ENCODE measurements around the gene BHLHE23. TPM values are rescaled to one million over a fixed set of nuclear protein-coding genes. Genes with fewer than 3 reads are reported as not detected.

The BHLHE23 gene
- polyA plus RNA-seq, 1 experiment = not detected

GRCh38 chr20:62965363-62965771 lies 41.4 kb downstream of the BHLHE23 start:
- CTCF ChIA-PET = interaction anchor here (1.4 kb wide), 1 partner anchor 44 kb away, joined by 4 read pairs; no protein-coding TSS in a partner anchor
- no peak for DNase-seq (ENCODE audit: low read depth, low spot score)

DNA sequence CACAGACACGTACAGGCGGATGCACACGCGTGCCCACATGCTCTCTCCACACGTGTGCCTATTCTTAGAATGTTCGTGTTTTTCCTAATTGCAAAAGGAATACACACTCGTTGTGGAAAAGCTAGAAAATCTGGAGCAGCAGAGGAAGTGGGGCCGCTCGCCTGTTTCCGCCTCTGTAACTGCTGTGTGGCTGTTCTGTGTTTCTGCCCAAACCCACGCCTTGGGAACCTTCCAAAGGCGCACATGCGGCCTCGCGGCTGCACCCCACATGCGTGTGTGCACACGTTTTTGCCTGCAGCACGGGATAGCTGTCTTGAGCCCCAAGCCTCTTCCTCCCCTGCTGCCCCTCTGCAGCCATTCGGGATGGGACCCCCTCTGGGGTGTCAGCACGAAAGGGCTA lies 42.1 kb downstream of the BHLHE23 start:
- Histone ChIP-seq H3K9me3 (ENCODE audit: control insufficient read depth, insufficient read depth, low read length) (no peaks in the 10 kb centered on the region), H3K4me3 (ENCODE audit: low read depth, low read length) (no peak overlapping the region), H3K27me3 (ENCODE audit: control insufficient read depth, insufficient read depth, low read length) (peaks cover 10% of the 10 kb centered on the region), H3K27ac (ENCODE audit: low read depth, low read length) (no peak overlapping the region)
- ChIA-PET POLR2A (interaction anchor here (0.6 to 1.0 kb wide), 2 partner anchors 10 to 11 kb away, joined by 4 read pairs; no protein-coding TSS in a partner anchor), CTCF (interaction anchor here (1.4 kb wide), 1 partner anchor 44 kb away, joined by 4 read pairs; no protein-coding TSS in a partner anchor)
- DNase-seq (ENCODE audit: low read depth, low spot score) = no peak
- no peak for TF ChIP-seq CTCF (IDR thresholded peaks at IDR 0.05; ENCODE audit: low read depth, low read length)

More at GRCh38 chr20:62965363-62965771, 41.4 kb downstream of the BHLHE23 start:
- Histone ChIP-seq H3K4me3 (ENCODE audit: low read depth, low read length) (no peak overlapping the region), H3K27me3 (ENCODE audit: control insufficient read depth, insufficient read depth, low read length) (peaks cover 10% of the 10 kb centered on the region), H3K27ac (ENCODE audit: low read depth, low read length) (no peak overlapping the region), H3K9me3 (ENCODE audit: control insufficient read depth, insufficient read depth, low read length) (no peaks in the 10 kb centered on the region)
- TF ChIP-seq CTCF (IDR thresholded peaks at IDR 0.05; ENCODE audit: low read depth, low read length) = no peak
- POLR2A ChIA-PET = no interaction called here

DNA sequence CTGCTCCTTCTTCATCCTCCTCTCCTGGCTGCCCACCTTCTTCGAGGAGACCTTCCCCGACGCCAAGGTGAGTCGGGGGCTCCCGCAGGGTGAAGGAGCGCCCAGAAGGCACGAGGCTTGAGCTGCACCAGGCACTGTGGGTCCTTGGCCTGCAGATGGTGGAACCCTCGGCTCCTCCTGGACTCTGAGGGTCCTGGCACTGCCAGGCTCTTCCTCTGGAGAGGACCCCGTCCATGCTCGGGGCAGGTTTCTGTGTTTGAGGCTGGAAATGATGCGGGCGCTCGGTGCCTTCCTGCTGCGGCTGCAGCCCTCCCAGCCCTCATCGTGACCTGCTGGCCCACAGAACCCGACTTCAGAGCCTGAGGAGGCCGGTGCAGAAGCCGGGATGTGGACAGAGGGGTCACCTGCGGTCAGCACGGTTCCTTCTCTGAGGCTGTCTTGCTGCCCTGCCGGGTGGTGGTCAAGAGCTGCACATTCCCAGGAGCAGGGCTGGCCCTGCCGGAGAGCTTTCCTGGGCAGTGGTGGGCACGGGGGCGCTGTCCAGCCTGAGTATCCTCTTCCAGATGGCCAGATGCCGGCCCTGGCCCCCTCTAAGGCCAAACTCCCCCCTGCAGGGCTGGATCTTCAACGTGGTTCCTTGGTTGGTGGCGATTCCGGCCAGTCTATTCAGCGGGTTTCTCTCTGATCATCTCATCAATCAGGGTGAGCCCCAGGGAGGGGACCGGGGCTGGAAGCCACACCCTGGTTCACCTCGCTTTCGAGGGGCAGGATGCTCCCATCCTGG lies 43.0 kb downstream of the BHLHE23 start:
- Histone ChIP-seq H3K4me3 (ENCODE audit: low read depth, low read length) (no peak overlapping the region), H3K27me3 (ENCODE audit: control insufficient read depth, insufficient read depth, low read length) (peaks cover 7% of the 10 kb centered on the region), H3K27ac (ENCODE audit: low read depth, low read length) (no peak overlapping the region), H3K9me3 (ENCODE audit: control insufficient read depth, insufficient read depth, low read length) (no peaks in the 10 kb centered on the region; the same call in 1 of the 2 replicates)
- DNase-seq (ENCODE audit: low read depth, low spot score) = no peak
- TF ChIP-seq CTCF (IDR thresholded peaks at IDR 0.05; ENCODE audit: low read depth, low read length) = no peak
- ChIA-PET POLR2A (interaction anchor here (0.6 to 1.0 kb wide), 2 partner anchors 9 to 10 kb away, joined by 4 read pairs; no protein-coding TSS in a partner anchor), CTCF (no interaction called here)

DNA sequence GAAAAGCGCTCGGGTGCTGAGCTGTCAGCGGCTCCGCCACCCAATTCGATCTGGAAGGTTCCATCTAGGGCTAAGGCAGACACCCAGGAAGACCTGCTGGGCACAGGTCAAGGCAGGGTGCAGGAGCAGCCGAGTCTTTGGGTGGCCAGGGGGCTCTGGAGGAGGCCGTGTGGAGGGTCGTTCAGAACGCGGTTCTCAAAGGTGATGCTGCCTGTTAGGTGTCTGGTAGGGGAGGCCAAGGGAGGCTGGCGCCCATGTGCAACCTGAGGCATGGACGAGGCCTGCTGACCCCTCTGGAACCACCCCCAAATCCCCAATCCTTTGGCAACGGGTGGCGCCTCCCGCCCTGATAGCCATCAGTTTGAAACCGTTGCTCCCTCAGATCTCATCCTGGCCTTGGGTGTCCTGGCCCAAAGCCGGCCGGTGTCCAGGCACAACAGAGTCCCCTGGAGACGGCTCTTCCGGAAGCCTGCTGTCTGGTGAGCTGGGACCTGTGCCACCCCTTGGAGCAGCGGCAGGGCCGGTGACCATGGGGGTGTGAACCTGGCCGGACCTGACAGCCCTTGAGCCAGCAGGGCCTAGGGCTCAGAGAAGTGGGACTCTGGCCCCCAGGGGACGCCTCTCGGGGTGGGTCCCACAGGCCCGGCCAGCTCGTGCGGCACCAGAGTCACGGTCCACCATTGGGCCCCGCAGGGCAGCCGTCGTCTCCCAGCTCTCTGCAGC lies 43.7 kb downstream of the BHLHE23 start:
- no peak for DNase-seq (ENCODE audit: low read depth, low spot score)
- no peaks in the 10 kb centered on the region; the same call in 1 of the 2 replicates for H3K9me3 ChIP-seq (ENCODE audit: control insufficient read depth, insufficient read depth, low read length)
- H3K27ac ChIP-seq (ENCODE audit: low read depth, low read length) = no peak overlapping the region
- H3K4me3 ChIP-seq (ENCODE audit: low read depth, low read length) = no peak overlapping the region
- peaks cover 4% of the 10 kb centered on the region for H3K27me3 ChIP-seq (ENCODE audit: control insufficient read depth, insufficient read depth, low read length)
- POLR2A ChIA-PET = no interaction called here
- CTCF ChIA-PET = no interaction called here
- no peak for TF ChIP-seq CTCF (IDR thresholded peaks at IDR 0.05; ENCODE audit: low read depth, low read length)

Data from AG04450 (cell line).